ENCODE results near the gene NUCKS1.

Gene NUCKS1

DNA sequence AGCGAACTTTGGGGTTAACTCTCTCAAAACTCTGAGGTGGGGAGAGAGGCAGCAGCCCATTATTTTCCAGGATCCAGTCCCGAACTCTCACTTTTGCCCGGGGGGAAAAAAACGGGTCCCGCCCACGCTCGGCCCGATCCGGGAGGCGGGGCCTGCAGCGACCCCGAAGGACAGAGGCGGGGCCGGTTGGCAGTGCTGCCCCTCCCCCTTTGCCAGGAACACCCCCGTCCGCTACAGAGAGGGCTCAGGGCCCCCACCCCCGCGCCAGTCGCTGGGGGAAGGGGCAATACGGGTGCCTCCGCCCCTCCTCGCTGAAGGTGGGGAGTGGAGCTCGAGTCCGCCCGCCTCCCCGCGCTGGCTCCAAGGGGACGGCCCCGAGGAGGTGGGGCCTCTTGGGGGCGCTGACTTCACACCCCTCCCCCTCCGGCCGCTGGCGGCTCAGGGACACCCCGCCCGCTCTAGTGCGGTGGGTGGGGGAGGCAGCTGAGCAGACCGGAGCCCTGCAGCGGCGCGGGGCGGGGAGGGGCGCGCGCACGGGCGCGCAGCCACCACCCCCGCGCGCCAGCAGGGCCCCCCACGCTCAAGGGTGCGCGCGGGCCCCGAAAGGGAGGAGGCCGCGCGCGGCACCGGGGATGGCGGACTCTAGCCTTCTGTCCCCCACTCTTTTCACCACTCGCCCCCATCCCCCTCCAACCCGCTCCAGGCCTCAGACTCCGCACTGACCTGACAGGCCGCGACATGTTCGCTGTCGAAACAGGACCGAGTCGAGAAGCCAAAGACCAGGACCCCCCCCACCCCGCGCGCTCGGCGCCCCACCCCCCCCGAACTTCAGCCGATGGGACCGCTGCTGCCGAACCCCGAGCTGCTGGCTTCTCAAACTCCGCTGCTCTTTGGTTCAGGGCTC lies 496 bp downstream of the NUCKS1 start:
- DNase-seq (ENCODE audit: low read depth) = peak; percentile 85
- H3K4me3 ChIP-seq (ENCODE audit: low read depth, low read length) = peak overlapping the region; percentile 87
- in situ Hi-C loops (cut with HindIII; ENCODE audit: low sequenced_read_pairs) = no loop called here
- TF ChIP-seq, protein P1, sequence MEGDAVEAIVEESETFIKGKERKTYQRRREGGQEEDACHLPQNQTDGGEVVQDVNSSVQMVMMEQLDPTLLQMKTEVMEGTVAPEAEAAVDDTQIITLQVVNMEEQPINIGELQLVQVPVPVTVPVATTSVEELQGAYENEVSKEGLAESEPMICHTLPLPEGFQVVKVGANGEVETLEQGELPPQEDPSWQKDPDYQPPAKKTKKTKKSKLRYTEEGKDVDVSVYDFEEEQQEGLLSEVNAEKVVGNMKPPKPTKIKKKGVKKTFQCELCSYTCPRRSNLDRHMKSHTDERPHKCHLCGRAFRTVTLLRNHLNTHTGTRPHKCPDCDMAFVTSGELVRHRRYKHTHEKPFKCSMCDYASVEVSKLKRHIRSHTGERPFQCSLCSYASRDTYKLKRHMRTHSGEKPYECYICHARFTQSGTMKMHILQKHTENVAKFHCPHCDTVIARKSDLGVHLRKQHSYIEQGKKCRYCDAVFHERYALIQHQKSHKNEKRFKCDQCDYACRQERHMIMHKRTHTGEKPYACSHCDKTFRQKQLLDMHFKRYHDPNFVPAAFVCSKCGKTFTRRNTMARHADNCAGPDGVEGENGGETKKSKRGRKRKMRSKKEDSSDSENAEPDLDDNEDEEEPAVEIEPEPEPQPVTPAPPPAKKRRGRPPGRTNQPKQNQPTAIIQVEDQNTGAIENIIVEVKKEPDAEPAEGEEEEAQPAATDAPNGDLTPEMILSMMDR (IDR thresholded peaks at IDR 0.05; ENCODE audit: low read depth, low read length, missing control alignments) = no peak

- peak; percentile 37 for DNase-seq (ENCODE audit: low read depth)
- in situ Hi-C loops (cut with HindIII; ENCODE audit: low sequenced_read_pairs) = no loop called here
- H3K4me3 ChIP-seq (ENCODE audit: low read depth, low read length) = peak overlapping the region; percentile 87
- TF ChIP-seq, protein P1 (IDR thresholded peaks at IDR 0.05; ENCODE audit: low read depth, low read length, missing control alignments) = no peak
Measured at GRCh38 chr1:205748403-205749233, 1.4 kb downstream of the NUCKS1 start.

DNA sequence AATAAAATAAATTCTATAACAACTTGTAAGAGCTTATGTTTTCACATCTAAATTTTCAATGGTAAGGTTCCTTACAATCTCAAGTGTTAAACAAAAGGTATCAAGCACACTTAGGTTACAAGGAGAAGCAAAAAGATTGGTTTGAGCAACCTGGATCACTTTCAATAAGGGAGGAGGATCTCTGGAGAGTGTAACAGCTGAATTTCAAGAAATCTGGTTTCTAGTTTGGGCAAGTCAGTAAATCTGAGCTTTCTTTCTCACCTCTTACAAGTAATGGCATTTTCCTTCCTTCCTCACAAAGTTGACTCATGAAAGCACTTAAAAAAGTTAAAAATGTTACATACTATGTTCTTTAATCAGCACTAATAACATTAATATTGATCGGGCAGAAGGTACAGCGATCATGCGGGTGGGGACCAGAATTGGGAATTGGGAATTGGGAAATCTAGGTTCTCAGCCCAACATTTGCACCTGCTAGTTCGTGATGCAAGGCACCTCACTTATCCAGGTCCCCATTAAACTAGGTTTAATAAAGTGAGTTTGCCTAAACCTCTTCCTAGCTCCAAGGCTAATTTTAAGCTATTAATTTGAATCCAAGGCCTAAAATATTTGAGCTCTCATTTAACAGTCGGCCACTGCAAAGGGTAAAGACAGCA lies 3.1 kb downstream of the NUCKS1 start:
- TF ChIP-seq, protein P1 (IDR thresholded peaks at IDR 0.05; ENCODE audit: low read depth, low read length, missing control alignments) = no peak
- H3K4me3 ChIP-seq (ENCODE audit: low read depth, low read length) = peak overlapping the region; percentile 16
- in situ Hi-C loops (cut with HindIII; ENCODE audit: low sequenced_read_pairs) = no loop called here
- no peak for DNase-seq (ENCODE audit: low read depth)

DNA sequence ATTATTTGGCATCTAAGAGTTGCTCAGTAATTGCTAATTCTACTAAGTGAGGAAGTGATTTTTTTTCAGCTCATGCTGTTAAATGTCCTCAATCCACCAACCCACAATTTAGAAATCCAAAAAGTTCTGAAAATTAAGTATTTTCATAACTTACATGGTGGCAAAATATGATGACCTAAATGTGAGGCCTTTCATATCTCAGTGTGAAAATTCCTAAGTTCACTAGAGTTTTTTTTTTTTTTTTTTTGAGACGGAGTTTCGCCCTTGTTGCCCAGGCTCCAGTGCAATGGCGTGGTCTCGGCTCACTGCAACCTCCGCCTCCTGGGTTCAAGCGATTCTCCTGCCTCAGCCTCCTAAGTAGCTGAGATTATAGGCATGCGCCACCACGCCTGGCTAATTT lies 5.6 kb downstream of the NUCKS1 start:
- in situ Hi-C loops (cut with HindIII; ENCODE audit: low sequenced_read_pairs) = no loop called here
- TF ChIP-seq, protein P1 (IDR thresholded peaks at IDR 0.05; ENCODE audit: low read depth, low read length, missing control alignments) = no peak

DNA sequence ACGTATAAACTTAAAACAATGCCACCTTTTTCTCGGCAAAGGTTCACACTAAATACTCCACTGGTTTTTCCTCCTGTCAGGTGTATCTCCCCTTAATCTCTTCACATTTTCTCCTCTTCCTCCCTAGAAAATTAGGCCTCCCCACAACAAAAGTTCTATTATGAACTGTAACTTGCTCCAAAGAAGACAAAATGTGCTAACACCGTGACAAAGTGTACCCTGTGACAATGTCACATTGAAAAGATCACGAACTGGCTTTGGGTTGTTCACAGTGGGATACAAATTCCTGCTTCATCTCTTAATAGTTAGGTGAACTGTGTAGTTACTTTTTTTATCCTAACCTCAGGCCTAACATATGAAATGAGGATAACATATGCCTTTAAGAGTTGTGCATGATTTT lies 6.0 kb downstream of the NUCKS1 start:
- in situ Hi-C loops (cut with HindIII; ENCODE audit: low sequenced_read_pairs) = no loop called here
- TF ChIP-seq, protein P1 (IDR thresholded peaks at IDR 0.05; ENCODE audit: low read depth, low read length, missing control alignments) = no peak
- H3K4me3 ChIP-seq (ENCODE audit: low read depth, low read length) = no peak overlapping the region
- DNase-seq (ENCODE audit: low read depth) = no peak

More for the DNA sequence above, 5.6 kb downstream of the NUCKS1 start:
- DNase-seq (ENCODE audit: low read depth) = no peak
- H3K4me3 ChIP-seq (ENCODE audit: low read depth, low read length) = no peak overlapping the region

GRCh38 chr1:205741681-205742080 lies 8.3 kb downstream of the NUCKS1 start:
- no peak overlapping the region for H3K4me3 ChIP-seq (ENCODE audit: low read depth, low read length)
- TF ChIP-seq, protein P1 (IDR thresholded peaks at IDR 0.05; ENCODE audit: low read depth, low read length, missing control alignments) = no peak
- in situ Hi-C loops (cut with HindIII; ENCODE audit: low sequenced_read_pairs) = no loop called here
- DNase-seq (ENCODE audit: low read depth) = no peak

All from astrocyte of the cerebellum (primary cell).